ENCODE data around the gene SCPEP1. TPM values are rescaled to one million over a fixed set of nuclear protein-coding genes. Genes with fewer than 3 reads are reported as not detected.

SCPEP1 gene
- total RNA-seq, 2 donors from 2014 or later: 103 to 182 TPM

DNA sequence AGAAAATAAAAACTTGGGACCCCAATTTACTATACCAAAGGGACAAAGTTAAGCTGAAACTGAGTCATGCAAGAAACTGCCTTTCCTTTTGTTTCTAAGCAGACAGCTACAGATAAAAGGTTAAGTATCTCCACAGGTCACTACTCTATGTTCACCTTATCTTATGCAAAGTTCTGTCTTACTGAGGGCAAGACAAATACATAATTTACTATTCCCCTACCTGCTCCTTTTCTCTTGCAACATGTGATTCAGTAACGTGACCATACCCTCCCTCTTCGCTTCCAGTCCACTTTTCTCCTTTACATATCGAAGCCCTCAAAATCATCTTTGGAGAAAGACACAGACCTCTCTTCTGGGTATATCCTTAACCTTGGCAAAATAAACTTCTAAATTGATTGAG, 42.3 kb downstream of the SCPEP1 start:
- intact Hi-C loops (cut with DNase I): no loop called here
- H3K27me3 ChIP-seq (replicated peaks; ENCODE audit: insufficient read depth): no peaks in the 10 kb centered on the region
- peaks cover 4% of the 10 kb centered on the region for H3K4me1 ChIP-seq (replicated peaks)
- DNase-seq (ENCODE audit: low spot score): no peak
- no peaks in the 10 kb centered on the region for H3K36me3 ChIP-seq
- H3K4me3 ChIP-seq: no peak overlapping the region
- no peak overlapping the region for H3K27ac ChIP-seq
- H3K9me3 ChIP-seq: no peaks in the 10 kb centered on the region
- TF ChIP-seq POLR2A (IDR thresholded peaks at IDR 0.05) (no peak), POLR2AphosphoS5 (IDR thresholded peaks at IDR 0.05) (no peak)
- TF ChIP-seq, protein P1, sequence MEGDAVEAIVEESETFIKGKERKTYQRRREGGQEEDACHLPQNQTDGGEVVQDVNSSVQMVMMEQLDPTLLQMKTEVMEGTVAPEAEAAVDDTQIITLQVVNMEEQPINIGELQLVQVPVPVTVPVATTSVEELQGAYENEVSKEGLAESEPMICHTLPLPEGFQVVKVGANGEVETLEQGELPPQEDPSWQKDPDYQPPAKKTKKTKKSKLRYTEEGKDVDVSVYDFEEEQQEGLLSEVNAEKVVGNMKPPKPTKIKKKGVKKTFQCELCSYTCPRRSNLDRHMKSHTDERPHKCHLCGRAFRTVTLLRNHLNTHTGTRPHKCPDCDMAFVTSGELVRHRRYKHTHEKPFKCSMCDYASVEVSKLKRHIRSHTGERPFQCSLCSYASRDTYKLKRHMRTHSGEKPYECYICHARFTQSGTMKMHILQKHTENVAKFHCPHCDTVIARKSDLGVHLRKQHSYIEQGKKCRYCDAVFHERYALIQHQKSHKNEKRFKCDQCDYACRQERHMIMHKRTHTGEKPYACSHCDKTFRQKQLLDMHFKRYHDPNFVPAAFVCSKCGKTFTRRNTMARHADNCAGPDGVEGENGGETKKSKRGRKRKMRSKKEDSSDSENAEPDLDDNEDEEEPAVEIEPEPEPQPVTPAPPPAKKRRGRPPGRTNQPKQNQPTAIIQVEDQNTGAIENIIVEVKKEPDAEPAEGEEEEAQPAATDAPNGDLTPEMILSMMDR (IDR thresholded peaks at IDR 0.05): no peak
- WGBS: 59% methylated on average over 3 of the region's 3 CpGs

DNA sequence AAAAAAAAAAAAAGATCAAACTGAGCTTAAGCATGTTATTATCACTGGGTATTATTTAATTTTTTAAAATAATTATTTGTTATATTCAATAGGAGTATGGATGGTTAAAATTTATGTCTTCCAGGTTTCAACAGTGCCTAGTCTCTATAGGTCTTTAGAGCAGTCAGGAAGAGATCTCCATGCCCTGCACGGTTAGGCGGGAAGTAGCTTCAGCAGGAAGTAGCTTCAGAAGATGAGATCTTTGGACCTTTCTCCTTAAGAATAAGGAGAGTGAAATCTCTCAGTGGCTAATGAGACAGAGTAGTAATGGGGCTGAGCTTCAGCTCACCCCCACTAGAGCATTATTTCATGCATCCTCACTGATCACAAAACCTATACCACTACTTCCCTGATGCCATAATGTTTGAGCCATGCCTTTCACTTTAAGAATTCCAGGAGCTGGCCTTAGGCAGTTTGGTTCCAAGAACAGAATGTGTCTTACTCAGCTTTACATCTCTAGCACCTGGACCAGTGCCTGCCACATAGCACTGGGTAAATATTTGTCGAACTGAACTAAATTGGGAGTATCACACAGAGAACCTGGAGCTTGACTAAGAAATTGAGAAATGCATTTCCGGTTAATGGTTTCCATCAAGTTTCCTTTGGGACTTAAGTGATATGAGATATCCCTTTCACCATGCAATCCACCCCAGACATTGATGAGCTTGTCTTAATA, 43.5 kb downstream of the SCPEP1 start:
- intact Hi-C loops (cut with DNase I): no loop called here
- H3K36me3 ChIP-seq: no peaks in the 10 kb centered on the region
- TF ChIP-seq, protein P1 (IDR thresholded peaks at IDR 0.05): no peak
- peak; percentile 95 for TF ChIP-seq POLR2AphosphoS5 (IDR thresholded peaks at IDR 0.05)
- DNase-seq (ENCODE audit: low spot score): peak; percentile 94
- H3K4me3 ChIP-seq: no peak overlapping the region
- 34% methylated on average over 4 of the region's 4 CpGs for WGBS
- peaks cover 4% of the 10 kb centered on the region for H3K4me1 ChIP-seq (replicated peaks)
- H3K9me3 ChIP-seq: no peaks in the 10 kb centered on the region
- peak overlapping the region; percentile 35 to 71 for H3K27ac ChIP-seq
- H3K27me3 ChIP-seq (replicated peaks; ENCODE audit: insufficient read depth): no peaks in the 10 kb centered on the region

DNA sequence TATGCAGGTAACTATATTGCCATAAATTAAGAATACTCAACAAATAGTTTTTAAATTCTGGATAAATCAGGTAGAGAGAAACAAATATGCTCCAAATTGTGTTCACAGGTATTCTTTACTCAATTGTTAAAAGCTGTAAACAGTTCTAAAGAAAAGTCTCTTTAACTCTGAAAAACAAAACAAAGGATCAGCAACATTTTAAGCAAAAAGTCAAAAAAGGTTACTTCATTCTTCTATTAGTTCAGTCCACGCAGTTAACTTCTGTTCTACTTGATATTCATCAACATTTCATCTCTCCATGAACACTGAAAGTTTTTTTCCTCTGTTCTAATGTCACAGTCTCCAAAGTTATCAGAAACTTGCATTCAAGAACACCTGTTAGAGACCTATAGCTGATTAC, 47.9 kb downstream of the SCPEP1 start:
- WGBS: 94% methylated on average over 1 of the region's 1 CpG
- Histone ChIP-seq H3K27ac (no peak overlapping the region), H3K9me3 (no peaks in the 10 kb centered on the region), H3K27me3 (replicated peaks; ENCODE audit: insufficient read depth) (no peaks in the 10 kb centered on the region), H3K4me1 (replicated peaks) (no peaks in the 10 kb centered on the region), H3K4me3 (no peak overlapping the region), H3K36me3 (no peaks in the 10 kb centered on the region)
- no peak for DNase-seq (ENCODE audit: low spot score)
- TF ChIP-seq POLR2AphosphoS5 (IDR thresholded peaks at IDR 0.05): no peak
- TF ChIP-seq, protein P1 (IDR thresholded peaks at IDR 0.05): no peak
- TF ChIP-seq POLR2A (IDR thresholded peaks at IDR 0.05): no peak
- intact Hi-C loops (cut with DNase I): no loop called here

DNA sequence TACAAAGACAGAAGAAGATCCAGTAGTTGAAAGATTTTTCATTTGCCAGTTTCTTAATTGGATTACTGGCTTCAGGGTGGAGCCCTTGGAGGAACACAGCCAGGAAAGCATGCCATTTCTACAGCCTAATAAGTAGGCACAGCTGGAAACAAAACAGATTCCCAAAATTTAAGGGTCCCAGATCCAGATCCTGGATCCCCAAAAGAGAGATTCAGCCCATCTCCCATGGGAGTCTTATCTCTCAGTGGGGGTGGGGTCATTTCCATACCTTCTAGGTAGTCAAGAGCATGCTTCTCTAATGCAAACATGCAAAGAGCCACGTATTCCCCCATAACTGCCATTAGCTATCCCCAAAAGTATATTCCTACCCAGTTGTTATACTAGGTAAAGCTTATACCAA, 49.9 kb downstream of the SCPEP1 start:
- Histone ChIP-seq H3K27ac (no peak overlapping the region), H3K4me1 (replicated peaks) (peaks cover 8% of the 10 kb centered on the region), H3K4me3 (no peak overlapping the region), H3K9me3 (no peaks in the 10 kb centered on the region), H3K27me3 (replicated peaks; ENCODE audit: insufficient read depth) (no peaks in the 10 kb centered on the region), H3K36me3 (no peaks in the 10 kb centered on the region)
- TF ChIP-seq POLR2AphosphoS5 (IDR thresholded peaks at IDR 0.05): no peak
- TF ChIP-seq POLR2A (IDR thresholded peaks at IDR 0.05): no peak
- TF ChIP-seq, protein P1 (IDR thresholded peaks at IDR 0.05): no peak
- WGBS: 78% methylated on average over 1 of the region's 1 CpG
- DNase-seq (ENCODE audit: low spot score): no peak
- intact Hi-C loops (cut with DNase I): no loop called here

DNA sequence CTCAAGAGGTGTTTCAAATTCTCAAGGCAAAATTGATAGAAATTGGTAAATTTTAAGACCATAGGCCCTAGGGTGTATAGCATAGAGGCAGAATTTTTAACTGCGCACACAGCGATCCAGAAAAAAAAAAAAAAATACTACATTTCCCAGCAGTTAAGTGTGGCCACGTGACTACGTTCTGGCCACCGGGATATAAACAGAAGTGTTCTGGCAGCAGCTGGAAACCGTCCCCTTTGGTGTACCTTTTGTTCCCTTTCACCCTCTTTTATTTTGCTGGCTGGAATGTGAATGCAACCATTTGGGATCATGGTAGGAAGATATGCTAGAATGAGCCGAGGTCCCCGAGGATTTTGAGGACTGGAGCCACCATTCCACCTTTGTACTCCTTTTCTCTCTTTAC, 54.4 kb downstream of the SCPEP1 start:
- intact Hi-C loops (cut with DNase I): loop anchor here (5.0 kb wide), 1 partner anchor 55 kb away; the partner anchor contains the start of gene AKAP1

More for the DNA sequence above, 54.4 kb downstream of the SCPEP1 start:
- H3K36me3 ChIP-seq: no peaks in the 10 kb centered on the region
- H3K27ac ChIP-seq: peak overlapping the region; percentile 79 to 89
- no peaks in the 10 kb centered on the region for H3K9me3 ChIP-seq
- H3K4me3 ChIP-seq: no peak overlapping the region
- no peaks in the 10 kb centered on the region for H3K27me3 ChIP-seq (replicated peaks; ENCODE audit: insufficient read depth)
- DNase-seq (ENCODE audit: low spot score): peak; percentile 80
- TF ChIP-seq POLR2AphosphoS5 (IDR thresholded peaks at IDR 0.05) (peak; percentile 93), POLR2A (IDR thresholded peaks at IDR 0.05) (no peak)
- TF ChIP-seq, protein P1 (IDR thresholded peaks at IDR 0.05): no peak
- peaks cover 27% of the 10 kb centered on the region for H3K4me1 ChIP-seq (replicated peaks)
- 10% methylated on average over 8 of the region's 8 CpGs for WGBS

All from prostate gland (tissue), 2 donors.